Measurements from ENCODE around the gene CELA2B.

The CELA2B gene

DNA sequence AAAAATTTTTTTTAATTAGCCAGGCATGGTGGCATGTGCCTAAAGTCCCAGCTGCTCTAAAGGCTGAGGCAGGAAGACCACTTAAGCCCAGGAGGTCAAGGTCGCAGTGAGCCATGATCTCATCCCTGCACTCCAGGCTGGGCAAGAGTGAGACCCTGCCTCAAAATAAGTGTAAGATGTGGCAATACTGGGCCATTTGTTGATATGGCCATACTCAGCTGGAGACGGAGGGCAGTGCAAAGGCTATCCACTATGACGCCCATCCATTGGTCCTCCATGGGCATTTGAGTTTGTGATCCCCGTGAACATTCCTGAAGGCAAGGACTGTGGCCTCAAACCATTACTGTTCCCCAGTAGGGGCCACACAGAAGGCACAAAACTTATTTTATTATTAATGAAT is 46.6 kb downstream of the CELA2B start:
- ChIA-PET CTCF (no interaction called here), POLR2A (ENCODE audit: low non-redundant PET) (no interaction called here)
- TF ChIP-seq, protein P1, sequence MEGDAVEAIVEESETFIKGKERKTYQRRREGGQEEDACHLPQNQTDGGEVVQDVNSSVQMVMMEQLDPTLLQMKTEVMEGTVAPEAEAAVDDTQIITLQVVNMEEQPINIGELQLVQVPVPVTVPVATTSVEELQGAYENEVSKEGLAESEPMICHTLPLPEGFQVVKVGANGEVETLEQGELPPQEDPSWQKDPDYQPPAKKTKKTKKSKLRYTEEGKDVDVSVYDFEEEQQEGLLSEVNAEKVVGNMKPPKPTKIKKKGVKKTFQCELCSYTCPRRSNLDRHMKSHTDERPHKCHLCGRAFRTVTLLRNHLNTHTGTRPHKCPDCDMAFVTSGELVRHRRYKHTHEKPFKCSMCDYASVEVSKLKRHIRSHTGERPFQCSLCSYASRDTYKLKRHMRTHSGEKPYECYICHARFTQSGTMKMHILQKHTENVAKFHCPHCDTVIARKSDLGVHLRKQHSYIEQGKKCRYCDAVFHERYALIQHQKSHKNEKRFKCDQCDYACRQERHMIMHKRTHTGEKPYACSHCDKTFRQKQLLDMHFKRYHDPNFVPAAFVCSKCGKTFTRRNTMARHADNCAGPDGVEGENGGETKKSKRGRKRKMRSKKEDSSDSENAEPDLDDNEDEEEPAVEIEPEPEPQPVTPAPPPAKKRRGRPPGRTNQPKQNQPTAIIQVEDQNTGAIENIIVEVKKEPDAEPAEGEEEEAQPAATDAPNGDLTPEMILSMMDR (conservative IDR thresholded peaks at IDR 0.05; ENCODE audit: low read depth): no peak
- DNase-seq (ENCODE audit: low spot score): no peak
- no peak overlapping the region for H3K27ac ChIP-seq

DNA sequence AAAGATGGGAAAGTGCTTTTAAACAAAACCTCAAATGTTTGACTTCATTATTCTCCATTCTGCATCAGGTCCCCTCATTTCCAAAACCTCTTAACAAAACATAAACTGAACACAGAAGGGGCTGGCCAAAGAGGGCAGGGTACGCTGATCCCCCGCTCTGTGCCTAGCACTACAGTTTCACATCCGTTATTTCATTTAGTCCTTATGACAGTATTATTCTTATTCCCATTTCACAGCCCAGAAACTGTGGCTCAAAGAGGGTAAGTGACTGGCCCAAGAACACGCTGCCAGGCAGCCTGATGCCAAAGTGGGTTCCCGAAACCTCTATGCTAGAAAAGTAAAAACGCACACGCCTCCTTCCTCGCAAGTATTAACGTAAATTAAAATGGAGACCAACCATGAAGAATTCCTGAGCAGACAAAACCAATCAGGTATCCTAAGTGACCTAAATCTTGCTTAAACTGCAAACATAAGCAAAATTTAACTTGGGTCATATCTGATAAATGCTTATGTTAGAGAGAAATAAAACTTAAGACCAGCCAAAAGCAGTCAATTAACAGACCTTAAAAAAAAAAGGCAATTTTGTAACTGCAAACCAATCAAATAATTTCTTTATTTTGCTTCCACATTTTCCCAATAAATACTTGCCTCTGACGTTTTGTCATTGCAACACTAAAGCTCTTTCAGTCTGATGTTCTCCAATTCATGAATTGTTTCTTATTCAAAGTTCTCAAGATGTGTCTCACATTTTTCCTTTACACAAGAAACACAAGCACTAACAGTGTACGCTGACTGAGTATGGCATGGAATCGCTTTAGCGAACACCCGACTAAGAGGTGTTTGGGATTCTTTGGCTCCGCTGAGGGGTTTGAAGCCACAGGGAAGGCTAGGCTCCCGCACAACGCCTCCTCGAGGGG is 47.5 kb downstream of the CELA2B start:
- H3K27ac ChIP-seq: peak overlapping the region; percentile 88
- ChIA-PET CTCF (interaction anchor here (0.6 kb wide), 1 partner anchor 76 kb away, joined by 3 read pairs; no protein-coding TSS in a partner anchor), POLR2A (ENCODE audit: low non-redundant PET) (no interaction called here)
- DNase-seq (ENCODE audit: low spot score): no peak
- TF ChIP-seq, protein P1 (conservative IDR thresholded peaks at IDR 0.05; ENCODE audit: low read depth): no peak

GRCh38 chr1:15524021-15524282 is 48.0 kb downstream of the CELA2B start, which contains the start of gene CASP9:
Gene CASP9 (minus strand): TSS chr1:15524215. CDS start chr1:15524200, 15 bp downstream.
- H3K27ac ChIP-seq: peak within 1 kb of the TSS; percentile 88
- ChIA-PET POLR2A (ENCODE audit: low non-redundant PET) (no interaction called here), CTCF (interaction anchor here (0.6 kb wide), 1 partner anchor 76 kb away, joined by 3 read pairs; no protein-coding TSS in a partner anchor)
- DNase-seq (ENCODE audit: low spot score): no peak
- TF ChIP-seq, protein P1 (conservative IDR thresholded peaks at IDR 0.05; ENCODE audit: low read depth): no peak

- CTCF ChIA-PET: interaction anchor here (0.6 kb wide), 1 partner anchor 1026 kb away, joined by 3 read pairs; no protein-coding TSS in a partner anchor
- TF ChIP-seq, protein P1 (conservative IDR thresholded peaks at IDR 0.05; ENCODE audit: low read depth): no peak
- peak; percentile 92 for DNase-seq (ENCODE audit: low spot score)
- H3K27ac ChIP-seq: peak overlapping the region; percentile 88
- POLR2A ChIA-PET (ENCODE audit: low non-redundant PET): no interaction called here
These were observed 48.6 kb downstream of the CELA2B start for GRCh38 chr1:15524283-15525049.

GRCh38 chr1:15525050-15526020 is 49.4 kb downstream of the CELA2B start:
- peak; percentile 99 for DNase-seq (ENCODE audit: low spot score)
- TF ChIP-seq, protein P1 (conservative IDR thresholded peaks at IDR 0.05; ENCODE audit: low read depth): no peak
- POLR2A ChIA-PET (ENCODE audit: low non-redundant PET): interaction anchor here (0.5 kb wide), 1 partner anchor 156 kb away, joined by 3 read pairs; no protein-coding TSS in a partner anchor
- H3K27ac ChIP-seq: peak overlapping the region; percentile 88
- CTCF ChIA-PET: interaction anchor here (0.6 kb wide), 1 partner anchor 1027 kb away, joined by 3 read pairs; no protein-coding TSS in a partner anchor

All from RWPE1 (cell line).